LNCaP clone FGC (cell line): Measurements from ENCODE around the gene PIGO.

ENCODE experiments used
- DNase-seq: peaks from one replicate; pipeline ENCODE4 v3.0.0-alpha.2; 2011; ENCODE audit warnings: low read depth
- H3K4me3 ChIP-seq: 2 replicates; pipeline ENCODE4 v1.5.1; 2011; ENCODE audit warnings: mild to moderate bottlenecking, low read depth, low read length, control low read depth
- CTCF ChIP-seq: IDR thresholded peaks from 2 replicates; pipeline ENCODE4 v1.5.1; 2012; ENCODE audit warnings: mild to moderate bottlenecking; ENCODE audit not compliant: control insufficient read depth, insufficient read depth; ENCODE audit errors: extremely low read depth

Gene PIGO

DNA sequence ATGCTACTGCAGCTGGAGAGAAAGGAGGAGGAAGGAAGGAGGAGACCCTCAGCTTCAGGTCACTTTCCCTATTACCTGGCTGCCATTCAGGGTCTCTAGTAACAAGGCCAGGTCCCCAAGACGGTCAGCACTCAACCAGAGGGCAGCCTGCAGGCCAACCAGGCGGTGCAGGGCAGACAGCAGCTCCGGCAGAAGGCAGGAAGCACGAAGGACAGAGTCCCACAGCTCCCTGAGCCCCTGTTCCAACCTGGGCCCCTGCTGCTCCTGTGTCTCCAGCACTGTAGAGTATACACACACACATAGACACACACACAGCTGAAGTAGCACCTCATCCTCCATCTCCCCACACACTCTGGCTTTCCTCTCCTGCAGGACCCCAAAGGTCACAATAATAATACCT is 18.3 kb downstream of the PIGO start:
- DNase-seq, result no peak
- H3K4me3 ChIP-seq, result peak overlapping the region; percentile 90; the same call in 1 of the 2 replicates
- no peak for TF ChIP-seq CTCF

DNA sequence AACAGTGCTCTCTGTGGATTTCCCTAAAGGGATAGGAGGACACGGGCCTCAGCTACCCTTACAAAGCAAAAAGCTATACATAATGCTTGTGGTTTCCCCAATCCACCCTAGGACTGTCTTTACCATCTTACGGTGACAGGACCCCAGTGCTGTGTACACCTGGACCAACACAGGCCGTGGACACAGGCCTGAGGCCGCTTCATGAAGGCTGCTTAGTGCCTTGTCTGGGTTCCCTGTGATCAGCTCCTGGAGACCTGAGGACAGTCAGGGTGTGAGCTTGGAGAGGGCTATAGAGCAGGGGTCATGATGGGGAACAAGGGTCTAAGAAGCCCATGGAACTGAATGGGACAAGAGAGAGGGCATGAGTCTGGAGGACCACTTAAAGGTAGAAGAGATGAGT is 19.5 kb downstream of the PIGO start:
- TF ChIP-seq CTCF, result no peak
- DNase-seq, result no peak
- no peak overlapping the region for H3K4me3 ChIP-seq

DNA sequence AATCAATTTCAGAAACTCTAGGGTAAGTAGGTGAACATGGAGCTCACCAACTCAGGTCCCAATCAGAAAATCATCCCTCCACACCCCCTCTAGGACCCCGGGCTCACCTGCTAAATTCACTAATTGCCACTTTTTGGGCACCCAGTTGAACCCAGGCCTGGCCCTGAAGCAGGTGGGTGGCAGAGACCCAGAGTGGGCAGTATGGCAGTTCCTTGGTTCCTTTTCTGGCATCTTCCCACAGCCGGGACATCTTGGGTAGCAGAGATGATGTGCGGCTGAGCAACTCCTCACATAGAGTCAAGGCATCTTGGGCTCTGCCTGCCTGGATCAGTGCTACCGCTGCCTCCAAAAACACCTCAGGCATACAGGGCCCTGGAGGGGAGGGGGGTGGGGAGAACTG is 21.0 kb downstream of the PIGO start:
- TF ChIP-seq CTCF, result no peak
- no peak overlapping the region for H3K4me3 ChIP-seq
- DNase-seq, result no peak

- no peak for DNase-seq
- no peak for TF ChIP-seq CTCF
- H3K4me3 ChIP-seq, result no peak overlapping the region
Measured at GRCh38 chr9:35074791-35075190, 21.6 kb downstream of the PIGO start.

GRCh38 chr9:35074141-35074540 is 22.2 kb downstream of the PIGO start:
- no peak for DNase-seq
- H3K4me3 ChIP-seq, result no peak overlapping the region
- TF ChIP-seq CTCF, result no peak

DNA sequence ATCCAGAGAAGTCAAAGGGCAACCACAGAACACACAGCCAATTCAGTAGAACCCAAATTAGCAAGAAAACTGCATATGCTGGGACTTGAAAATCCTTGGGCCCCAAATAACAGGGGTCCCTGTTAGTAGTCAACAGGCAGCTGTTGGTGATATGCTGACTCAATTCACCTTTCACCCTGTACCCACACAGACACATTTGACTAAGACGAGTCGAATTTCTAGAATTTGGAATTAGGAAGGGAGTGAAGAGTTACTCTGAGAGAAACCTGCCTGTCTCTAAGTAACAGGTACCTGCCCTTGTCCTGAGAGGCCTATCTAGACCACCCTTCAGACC is 23.1 kb downstream of the PIGO start:
- H3K4me3 ChIP-seq, result no peak overlapping the region
- DNase-seq, result no peak
- no peak for TF ChIP-seq CTCF

DNA sequence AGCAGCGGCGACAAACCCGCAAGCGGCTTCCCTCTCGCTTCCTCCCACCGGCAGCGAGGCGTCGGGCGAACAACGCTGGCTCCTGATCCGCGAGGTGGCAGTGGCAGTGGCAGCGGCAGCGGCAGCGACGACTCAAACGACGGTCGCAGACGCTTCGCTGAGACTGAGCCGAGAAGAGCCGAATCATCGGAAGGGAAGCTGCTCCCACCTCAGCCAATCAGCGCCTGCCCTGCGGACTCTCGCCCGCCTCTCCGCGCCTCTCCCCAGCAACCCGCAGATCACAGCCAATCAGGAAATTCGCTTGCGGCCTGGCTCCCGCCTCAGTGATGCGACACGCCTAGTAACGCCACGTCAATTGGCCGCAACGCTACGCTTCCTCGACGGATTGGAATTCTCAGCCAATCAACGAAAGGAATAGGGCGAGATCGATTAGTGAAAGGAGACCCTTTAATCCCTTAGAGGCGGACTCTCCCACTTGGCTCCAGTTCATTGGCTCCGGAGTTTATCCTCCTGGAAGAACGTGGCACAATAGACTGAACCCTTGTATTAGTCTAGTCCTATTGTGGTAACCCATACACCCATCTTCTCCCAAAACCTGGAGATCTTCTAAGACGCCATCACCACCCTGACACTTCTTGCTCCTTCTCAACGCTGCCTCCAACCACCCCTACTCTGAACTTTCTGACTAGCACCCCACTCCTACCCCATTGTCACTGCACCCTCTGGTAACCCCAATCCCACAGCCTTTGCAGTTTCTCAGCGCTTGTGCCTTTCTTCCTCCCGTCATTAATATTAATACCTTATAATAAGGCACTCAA is 23.7 kb downstream of the PIGO start, which contains the start of gene VCP:
Gene VCP, minus strand, starts transcription at position 165 of the 818 bp plus-strand sequence. CDS start 272 bp downstream, outside the sequence.
- peak within 1 kb of the TSS; percentile 94 for H3K4me3 ChIP-seq
- DNase-seq, result peak; percentile 99
- peak; percentile 19; the same call in 1 of the 2 replicates for TF ChIP-seq CTCF
